ENCODE data around the gene PAK4. TPM values are rescaled to one million over a fixed set of nuclear protein-coding genes. Genes with fewer than 3 reads are reported as not detected.

The PAK4 gene
- total RNA-seq, 3 donors from 2014 or later (not counting 1 experiment from before 2014, with no cell fraction given), result 6.7 to 13.4 (median 11.8) TPM

DNA sequence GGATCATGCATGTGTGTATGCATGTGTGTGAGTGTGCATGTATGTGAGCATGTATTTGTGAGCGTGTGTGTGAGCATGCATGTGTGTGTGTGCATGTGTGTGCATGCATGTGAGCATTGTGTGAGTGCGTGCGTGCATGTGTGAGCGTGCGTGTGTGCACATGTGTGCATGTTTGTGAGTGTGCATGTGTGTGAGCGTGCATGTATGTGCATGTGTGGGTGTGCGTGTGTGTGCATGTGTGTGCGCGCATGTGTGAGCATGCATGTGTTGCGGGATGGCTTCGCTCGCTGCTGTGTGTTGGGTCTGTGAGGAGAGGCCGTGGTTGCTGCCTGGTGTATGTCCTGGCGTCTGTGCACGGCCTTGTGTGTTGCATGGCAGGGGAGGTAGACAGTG is 32.4 kb downstream of the PAK4 start:
- WGBS (ENCODE audit: insufficient coverage), result 99% methylated on average over 15 of the region's 15 CpGs
- no peak overlapping the region for H3K27ac ChIP-seq (ENCODE audit: low read length)
- H3K27me3 Mint-ChIP-seq (ENCODE audit: low read depth in 2 of 2), result no peaks in the 10 kb centered on the region

DNA sequence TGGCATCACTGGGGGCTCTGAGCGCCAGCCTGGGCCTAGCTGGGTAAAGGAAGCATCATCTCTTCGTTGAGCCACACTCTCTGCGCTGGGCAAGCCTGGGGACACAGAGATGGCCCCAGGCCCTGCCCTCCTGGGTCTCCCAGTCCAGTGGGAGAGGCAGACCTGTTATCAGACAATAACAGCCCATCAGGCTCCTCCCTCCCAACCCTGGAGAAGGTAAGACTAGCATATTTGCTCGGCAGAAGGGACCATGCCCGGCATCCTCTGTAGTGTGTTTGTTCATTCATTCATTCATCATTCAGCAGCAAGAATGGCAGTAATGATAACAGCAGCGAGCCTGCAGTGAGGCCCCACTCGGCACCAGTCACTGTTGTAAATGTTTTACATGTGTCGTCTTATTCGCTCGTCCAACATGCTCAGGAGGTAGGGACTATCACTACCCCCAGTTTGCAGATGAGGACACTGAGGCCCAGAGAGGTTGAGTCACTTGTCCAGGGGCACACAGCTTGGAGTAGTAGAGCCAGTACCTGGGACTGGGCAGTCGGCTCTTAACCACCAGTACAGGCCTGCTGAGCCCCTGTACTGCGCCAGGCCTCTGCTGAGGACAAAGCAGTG is 33.2 kb downstream of the PAK4 start:
- H3K4me3 ChIP-seq (ENCODE audit: low read length), result no peak overlapping the region
- H3K4me3 Mint-ChIP-seq, result no peak overlapping the region
- DNase-seq, result no peak
- H3K27me3 Mint-ChIP-seq (ENCODE audit: low read depth in 2 of 2), result no peaks in the 10 kb centered on the region
- H3K36me3 Mint-ChIP-seq, result no peaks in the 10 kb centered on the region
- no peaks in the 10 kb centered on the region for H3K9me3 Mint-ChIP-seq
- H3K36me3 ChIP-seq (ENCODE audit: control insufficient read depth, insufficient read depth, low read length), result no peaks in the 10 kb centered on the region
- peak overlapping the region in 1 of 2 donors; percentile 38 for H3K27ac Mint-ChIP-seq
- no peak overlapping the region for H3K27ac ChIP-seq (ENCODE audit: low read length)
- no peaks in the 10 kb centered on the region for H3K9me3 ChIP-seq (ENCODE audit: control insufficient read depth, insufficient read depth, low read length)
- peaks cover 41 to 71% of the 10 kb centered on the region in 2 donors for H3K4me1 Mint-ChIP-seq
- no peak for ATAC-seq
- peaks cover 35% of the 10 kb centered on the region for H3K4me1 ChIP-seq (ENCODE audit: control insufficient read depth, insufficient read depth, low read length)
- H3K27me3 ChIP-seq (ENCODE audit: control insufficient read depth, insufficient read depth, low read length), result no peaks in the 10 kb centered on the region
- TF ChIP-seq, protein P1, sequence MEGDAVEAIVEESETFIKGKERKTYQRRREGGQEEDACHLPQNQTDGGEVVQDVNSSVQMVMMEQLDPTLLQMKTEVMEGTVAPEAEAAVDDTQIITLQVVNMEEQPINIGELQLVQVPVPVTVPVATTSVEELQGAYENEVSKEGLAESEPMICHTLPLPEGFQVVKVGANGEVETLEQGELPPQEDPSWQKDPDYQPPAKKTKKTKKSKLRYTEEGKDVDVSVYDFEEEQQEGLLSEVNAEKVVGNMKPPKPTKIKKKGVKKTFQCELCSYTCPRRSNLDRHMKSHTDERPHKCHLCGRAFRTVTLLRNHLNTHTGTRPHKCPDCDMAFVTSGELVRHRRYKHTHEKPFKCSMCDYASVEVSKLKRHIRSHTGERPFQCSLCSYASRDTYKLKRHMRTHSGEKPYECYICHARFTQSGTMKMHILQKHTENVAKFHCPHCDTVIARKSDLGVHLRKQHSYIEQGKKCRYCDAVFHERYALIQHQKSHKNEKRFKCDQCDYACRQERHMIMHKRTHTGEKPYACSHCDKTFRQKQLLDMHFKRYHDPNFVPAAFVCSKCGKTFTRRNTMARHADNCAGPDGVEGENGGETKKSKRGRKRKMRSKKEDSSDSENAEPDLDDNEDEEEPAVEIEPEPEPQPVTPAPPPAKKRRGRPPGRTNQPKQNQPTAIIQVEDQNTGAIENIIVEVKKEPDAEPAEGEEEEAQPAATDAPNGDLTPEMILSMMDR (IDR thresholded peaks at IDR 0.05), result no peak
- 92% methylated on average over 12 of the region's 12 CpGs for WGBS (ENCODE audit: insufficient coverage)
- intact Hi-C loops (cut with micrococcal nuclease), result no loop called here

More for the DNA sequence above, 32.4 kb downstream of the PAK4 start:
- no peaks in the 10 kb centered on the region for H3K36me3 ChIP-seq (ENCODE audit: control insufficient read depth, insufficient read depth, low read length)
- no peaks in the 10 kb centered on the region for H3K9me3 ChIP-seq (ENCODE audit: control insufficient read depth, insufficient read depth, low read length)
- no peak overlapping the region for H3K4me3 ChIP-seq (ENCODE audit: low read length)
- no peaks in the 10 kb centered on the region for H3K27me3 ChIP-seq (ENCODE audit: control insufficient read depth, insufficient read depth, low read length)
- H3K4me3 Mint-ChIP-seq, result no peak overlapping the region
- H3K9me3 Mint-ChIP-seq, result no peaks in the 10 kb centered on the region
- peak overlapping the region in 1 of 2 donors; percentile 38 for H3K27ac Mint-ChIP-seq
- peaks cover 41 to 70% of the 10 kb centered on the region in 2 donors for H3K4me1 Mint-ChIP-seq
- H3K4me1 ChIP-seq (ENCODE audit: control insufficient read depth, insufficient read depth, low read length), result peaks cover 33% of the 10 kb centered on the region
- DNase-seq (no peak), ATAC-seq (no peak)
- TF ChIP-seq, protein P1 (IDR thresholded peaks at IDR 0.05), result no peak
- intact Hi-C loops (cut with micrococcal nuclease), result no loop called here
- no peaks in the 10 kb centered on the region for H3K36me3 Mint-ChIP-seq

DNA sequence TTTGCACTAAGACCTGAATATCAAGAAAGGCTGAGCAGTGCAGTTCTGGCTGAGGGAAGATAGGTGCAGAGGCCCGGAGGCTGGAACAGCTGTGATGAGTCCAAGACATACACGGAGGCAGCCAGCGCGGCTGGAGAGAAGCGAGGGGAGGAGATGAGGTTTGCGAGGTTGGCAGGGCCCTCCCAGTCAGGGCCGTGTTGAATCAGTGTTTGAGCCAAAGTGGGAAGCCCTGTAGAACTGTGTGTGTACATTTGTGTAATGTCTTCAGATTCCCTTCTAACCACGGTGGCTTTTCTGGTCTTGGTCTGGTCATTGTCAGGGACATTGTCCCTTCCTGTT is 34.9 kb downstream of the PAK4 start:
- no peaks in the 10 kb centered on the region for H3K9me3 ChIP-seq (ENCODE audit: control insufficient read depth, insufficient read depth, low read length)
- H3K9me3 Mint-ChIP-seq, result no peaks in the 10 kb centered on the region
- H3K27me3 ChIP-seq (ENCODE audit: control insufficient read depth, insufficient read depth, low read length), result no peaks in the 10 kb centered on the region
- intact Hi-C loops (cut with micrococcal nuclease), result no loop called here
- H3K4me3 Mint-ChIP-seq, result peak overlapping the region; percentile 11
- peaks cover 35% of the 10 kb centered on the region for H3K4me1 ChIP-seq (ENCODE audit: control insufficient read depth, insufficient read depth, low read length)
- no peaks in the 10 kb centered on the region for H3K36me3 Mint-ChIP-seq
- DNase-seq, result no peak
- H3K27ac ChIP-seq (ENCODE audit: low read length), result no peak overlapping the region
- 59% methylated on average over 8 of the region's 8 CpGs for WGBS (ENCODE audit: insufficient coverage)
- H3K4me1 Mint-ChIP-seq, result peaks cover 34 to 70% of the 10 kb centered on the region in 2 donors
- H3K4me3 ChIP-seq (ENCODE audit: low read length), result no peak overlapping the region
- ATAC-seq, result peak in 2 of 3 donors; percentile 31 to 42
- peak overlapping the region; percentile 56 to 64 for H3K27ac Mint-ChIP-seq
- TF ChIP-seq, protein P1 (IDR thresholded peaks at IDR 0.05), result no peak
- H3K27me3 Mint-ChIP-seq (ENCODE audit: low read depth in 2 of 2), result no peaks in the 10 kb centered on the region
- no peaks in the 10 kb centered on the region for H3K36me3 ChIP-seq (ENCODE audit: control insufficient read depth, insufficient read depth, low read length)
